Neural progenitor cell (in vitro differentiated cells): ENCODE measurements around the gene NR2C2. TPM values are rescaled to one million over a fixed set of nuclear protein-coding genes. Genes with fewer than 3 reads are reported as not detected.

Experiments used
- DNase-seq: peaks from one replicate; pipeline ENCODE4 v3.0.0-alpha.2; 2016; ENCODE audit warnings: low spot score
- H2AFZ ChIP-seq: fragments of 200-600 bp; sonication (generic); replicated peaks from 2 replicates; pipeline ENCODE4 v1.6.1; 2016; ENCODE audit warnings: antibody characterized with exemption
- H3F3A ChIP-seq: fragments of 200-600 bp; sonication (generic); 2 replicates; pipeline ENCODE4 v1.6.1; 2016; ENCODE audit warnings: antibody characterized with exemption, low read depth
- H3K27ac ChIP-seq: fragments of 200-600 bp; sonication (generic); 2 replicates; pipeline ENCODE4 v1.5.1; 2016; ENCODE audit warnings: mild to moderate bottlenecking
- H3K27me3 ChIP-seq: fragments of 200-600 bp; sonication (generic); 2 replicates; pipeline ENCODE4 v1.6.1; 2016; ENCODE audit warnings: mild to moderate bottlenecking, moderate library complexity
- H3K36me3 ChIP-seq: fragments of 200-600 bp; sonication (generic); 2 replicates; pipeline ENCODE4 v1.5.1; 2016
- H3K4me1 ChIP-seq: fragments of 200-600 bp; sonication (generic); 2 replicates; pipeline ENCODE4 v1.6.1; 2016; ENCODE audit warnings: mixed run types
- H3K4me2 ChIP-seq: fragments of 200-600 bp; sonication (generic); 2 replicates; pipeline ENCODE4 v1.6.1; 2016
- H3K4me3 ChIP-seq: fragments of 200-600 bp; sonication (generic); 2 replicates; pipeline ENCODE4 v1.5.1; 2016
- H3K79me2 ChIP-seq: fragments of 200-600 bp; sonication (generic); 2 replicates; pipeline ENCODE4 v1.6.1; 2016; ENCODE audit warnings: low read depth
- H3K9ac ChIP-seq: fragments of 200-600 bp; sonication (generic); 2 replicates; pipeline ENCODE4 v1.6.1; 2016
- H3K9me3 ChIP-seq: fragments of 200-600 bp; sonication (generic); 2 replicates; pipeline ENCODE4 v1.5.1; 2016; ENCODE audit warnings: low read depth
- H4K20me1 ChIP-seq: fragments of 200-600 bp; sonication (generic); 2 replicates; pipeline ENCODE4 v1.6.1; 2016; ENCODE audit warnings: low read depth
- H3K27ac Mint-ChIP-seq: 3 replicates; pipeline ENCODE4 v1.8.0; 2021; ENCODE audit warnings: mixed read lengths
- H3K27me3 Mint-ChIP-seq: 2 replicates; pipeline ENCODE4 v1.8.0; 2022; ENCODE audit warnings: low read depth, mild to moderate bottlenecking, inconsistent platforms, moderate library complexity, mixed read lengths; ENCODE audit not compliant: insufficient read depth
- H3K36me3 Mint-ChIP-seq: 3 replicates; pipeline ENCODE4 v1.8.0; 2021; ENCODE audit warnings: mixed read lengths
- H3K4me1 Mint-ChIP-seq: 3 replicates; pipeline ENCODE4 v1.8.0; 2021; ENCODE audit warnings: mixed read lengths
- H3K4me3 Mint-ChIP-seq: 3 replicates; pipeline ENCODE4 v1.8.0; 2021; ENCODE audit warnings: mild to moderate bottlenecking, moderate library complexity, mixed read lengths
- H3K9me3 Mint-ChIP-seq: 3 replicates; pipeline ENCODE4 v1.8.0; 2020; ENCODE audit warnings: mixed read lengths
- EZH2 ChIP-seq: fragments of 200-600 bp; sonication (generic); IDR thresholded peaks from 2 replicates; pipeline ENCODE4 v1.6.1; 2017; ENCODE audit warnings: antibody characterized with exemption, mild to moderate bottlenecking, moderate library complexity
- EZH2phosphoT487 ChIP-seq: fragments of 200-600 bp; sonication (generic); IDR thresholded peaks from 2 replicates; pipeline ENCODE4 v1.6.1; 2017; ENCODE audit warnings: antibody characterized with exemption
- total RNA-seq: library from RNA; depleted of rRNA; stranded (reverse); fragments of >200 nt; gene quantifications from 2 replicates; pipeline ENCODE4 v1.2.3, GENCODE V29; 2015; ENCODE audit warnings: low replicate concordance
- TF ChIP-seq, protein P1 (sequence below): fragments of 200-600 bp; sonication (generic); IDR thresholded peaks from 2 replicates; pipeline ENCODE4 v1.5.1; 2017; ENCODE audit warnings: antibody characterized with exemption, mild to moderate bottlenecking

Gene NR2C2
- total RNA-seq, 1 donor from 2014 or later, result 57.3 TPM

GRCh38 chr3:15065550-15066007 is 118.2 kb downstream of the NR2C2 start:
- H3K4me3 ChIP-seq, result peak overlapping the region; percentile 81
- H3K4me1 Mint-ChIP-seq, result peaks cover 18% of the 10 kb centered on the region
- peaks cover 11% of the 10 kb centered on the region for H3K27me3 ChIP-seq
- TF ChIP-seq EZH2 (no peak), EZH2phosphoT487 (no peak)
- TF ChIP-seq, protein P1, sequence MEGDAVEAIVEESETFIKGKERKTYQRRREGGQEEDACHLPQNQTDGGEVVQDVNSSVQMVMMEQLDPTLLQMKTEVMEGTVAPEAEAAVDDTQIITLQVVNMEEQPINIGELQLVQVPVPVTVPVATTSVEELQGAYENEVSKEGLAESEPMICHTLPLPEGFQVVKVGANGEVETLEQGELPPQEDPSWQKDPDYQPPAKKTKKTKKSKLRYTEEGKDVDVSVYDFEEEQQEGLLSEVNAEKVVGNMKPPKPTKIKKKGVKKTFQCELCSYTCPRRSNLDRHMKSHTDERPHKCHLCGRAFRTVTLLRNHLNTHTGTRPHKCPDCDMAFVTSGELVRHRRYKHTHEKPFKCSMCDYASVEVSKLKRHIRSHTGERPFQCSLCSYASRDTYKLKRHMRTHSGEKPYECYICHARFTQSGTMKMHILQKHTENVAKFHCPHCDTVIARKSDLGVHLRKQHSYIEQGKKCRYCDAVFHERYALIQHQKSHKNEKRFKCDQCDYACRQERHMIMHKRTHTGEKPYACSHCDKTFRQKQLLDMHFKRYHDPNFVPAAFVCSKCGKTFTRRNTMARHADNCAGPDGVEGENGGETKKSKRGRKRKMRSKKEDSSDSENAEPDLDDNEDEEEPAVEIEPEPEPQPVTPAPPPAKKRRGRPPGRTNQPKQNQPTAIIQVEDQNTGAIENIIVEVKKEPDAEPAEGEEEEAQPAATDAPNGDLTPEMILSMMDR, result no peak
- H2AFZ ChIP-seq, result peak overlapping the region; percentile 95
- H3K27ac ChIP-seq, result no peak overlapping the region
- H3K4me3 Mint-ChIP-seq, result peak overlapping the region; percentile 96
- peak overlapping the region; percentile 86 for H3K4me2 ChIP-seq
- peaks cover 27% of the 10 kb centered on the region for H3K79me2 ChIP-seq
- H4K20me1 ChIP-seq, result no peaks in the 10 kb centered on the region
- H3F3A ChIP-seq, result no peaks in the 10 kb centered on the region
- peaks cover 14% of the 10 kb centered on the region for H3K4me1 ChIP-seq
- no peak for DNase-seq
- no peak overlapping the region for H3K9ac ChIP-seq
- H3K9me3 ChIP-seq, result no peaks in the 10 kb centered on the region
- peaks cover 6% of the 10 kb centered on the region for H3K9me3 Mint-ChIP-seq
- H3K36me3 Mint-ChIP-seq, result peaks cover 16% of the 10 kb centered on the region
- H3K36me3 ChIP-seq, result no peaks in the 10 kb centered on the region
- H3K27me3 Mint-ChIP-seq, result peaks cover 6% of the 10 kb centered on the region
- H3K27ac Mint-ChIP-seq, result no peak overlapping the region

DNA sequence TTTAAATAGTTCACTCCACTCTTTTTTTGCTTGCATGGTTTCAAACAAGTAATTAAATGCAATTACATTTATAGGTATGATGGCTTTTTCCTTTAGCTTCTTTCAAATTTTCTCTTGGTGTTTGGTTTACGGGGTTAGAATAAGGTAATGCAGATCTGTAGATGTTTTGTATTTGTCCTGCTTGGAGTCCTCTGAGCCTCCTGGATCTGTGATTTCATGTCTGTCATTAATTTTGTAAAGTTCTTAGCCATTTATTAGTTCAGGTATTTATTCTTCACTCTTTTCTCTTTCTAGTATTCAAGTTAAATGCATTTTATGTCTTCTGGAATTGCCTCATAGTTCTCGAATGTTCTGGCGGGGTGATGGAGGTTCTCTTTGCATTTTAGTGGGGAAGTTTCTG is 119.1 kb downstream of the NR2C2 start:
- no peaks in the 10 kb centered on the region for H3F3A ChIP-seq
- no peak overlapping the region for H3K27ac Mint-ChIP-seq
- TF ChIP-seq, protein P1, result no peak
- TF ChIP-seq EZH2phosphoT487 (no peak), EZH2 (no peak)
- H3K27me3 Mint-ChIP-seq, result peaks cover 6% of the 10 kb centered on the region
- peaks cover 11% of the 10 kb centered on the region for H3K27me3 ChIP-seq
- peak overlapping the region; percentile 14 for H3K4me3 Mint-ChIP-seq
- peaks cover 18% of the 10 kb centered on the region for H3K4me1 Mint-ChIP-seq
- H3K4me1 ChIP-seq, result peaks cover 14% of the 10 kb centered on the region
- H3K36me3 ChIP-seq, result no peaks in the 10 kb centered on the region
- peaks cover 22% of the 10 kb centered on the region for H3K79me2 ChIP-seq
- no peaks in the 10 kb centered on the region for H3K9me3 ChIP-seq
- no peak overlapping the region for H3K9ac ChIP-seq
- no peak for DNase-seq
- H3K4me2 ChIP-seq, result no peak overlapping the region
- H3K4me3 ChIP-seq, result no peak overlapping the region
- no peak overlapping the region for H2AFZ ChIP-seq
- peaks cover 15% of the 10 kb centered on the region for H3K36me3 Mint-ChIP-seq
- no peak overlapping the region for H3K27ac ChIP-seq
- H4K20me1 ChIP-seq, result peaks cover 2% of the 10 kb centered on the region
- H3K9me3 Mint-ChIP-seq, result peaks cover 2% of the 10 kb centered on the region

- no peak overlapping the region for H3K9ac ChIP-seq
- Mint-ChIP-seq H3K27ac (no peak overlapping the region), H3K36me3 (peaks cover 18% of the 10 kb centered on the region), H3K9me3 (no peaks in the 10 kb centered on the region), H3K4me3 (no peak overlapping the region), H3K4me1 (peaks cover 2% of the 10 kb centered on the region), H3K27me3 (peaks cover 6% of the 10 kb centered on the region)
- no peaks in the 10 kb centered on the region for H3K9me3 ChIP-seq
- H3K4me1 ChIP-seq, result peaks cover 1% of the 10 kb centered on the region
- TF ChIP-seq, protein P1, result no peak
- TF ChIP-seq EZH2 (no peak), EZH2phosphoT487 (no peak)
- H3F3A ChIP-seq, result no peaks in the 10 kb centered on the region
- peaks cover 4% of the 10 kb centered on the region for H4K20me1 ChIP-seq
- H3K36me3 ChIP-seq, result no peaks in the 10 kb centered on the region
- H3K79me2 ChIP-seq, result peaks cover 5% of the 10 kb centered on the region
- no peak overlapping the region for H3K4me3 ChIP-seq
- H3K27me3 ChIP-seq, result peaks cover 11% of the 10 kb centered on the region
- no peak for DNase-seq
- H2AFZ ChIP-seq, result no peak overlapping the region
- H3K4me2 ChIP-seq, result no peak overlapping the region
- no peak overlapping the region for H3K27ac ChIP-seq
Observed at GRCh38 chr3:15069441-15069840, 122.1 kb downstream of the NR2C2 start.
